KBM-7 (cell line): ENCODE data around the gene CAB39.

ENCODE experiments used
- DNase-seq: peaks from one replicate; pipeline ENCODE4 v3.0.0-alpha.2; 2015
- in situ Hi-C: fragments of 300-500 bp; cut with MboI; formaldehyde crosslinking; loops from 2 replicates; pipeline ENCODE4 v1.14.3; 2020; ENCODE audit warnings: low sequenced_read_pairs, low pct_unique_long_range_greater_than_20kb, mixed read lengths

Gene CAB39

DNA sequence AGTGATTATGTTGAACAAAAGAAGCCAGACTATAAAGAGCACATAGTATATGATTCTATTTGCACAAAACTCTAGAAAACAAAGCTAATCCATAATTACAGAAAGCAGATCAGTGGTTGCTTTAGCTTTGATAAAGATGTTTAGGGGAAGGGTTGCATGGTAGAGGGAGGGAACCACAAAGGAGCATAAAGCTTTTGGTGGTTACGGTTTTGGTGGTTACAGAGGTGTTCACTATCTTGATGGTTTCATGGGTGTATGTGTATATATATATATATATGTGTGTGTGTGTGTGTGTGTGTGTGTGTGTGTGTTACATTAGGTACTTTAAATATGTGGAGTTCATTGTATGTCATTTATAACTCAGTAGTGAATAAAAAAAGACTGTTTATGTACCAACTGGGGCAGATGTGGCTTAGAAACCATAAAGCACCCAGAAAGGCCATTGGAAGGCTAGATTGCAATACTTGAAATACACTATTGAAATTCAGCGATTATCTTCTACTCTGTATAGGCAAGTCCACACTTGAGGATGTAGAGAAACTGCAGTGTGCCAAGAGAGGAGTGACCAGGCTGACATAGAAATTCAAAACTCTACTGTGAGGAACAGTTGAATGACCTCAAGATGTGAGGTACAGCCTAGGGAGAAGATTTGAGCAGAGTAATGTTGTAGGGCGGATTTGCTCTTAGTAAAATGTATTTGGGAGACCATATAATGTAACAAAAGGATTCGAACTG lies 60.6 kb downstream of the CAB39 start:
- in situ Hi-C loops: no loop called here
- no peak for DNase-seq

DNA sequence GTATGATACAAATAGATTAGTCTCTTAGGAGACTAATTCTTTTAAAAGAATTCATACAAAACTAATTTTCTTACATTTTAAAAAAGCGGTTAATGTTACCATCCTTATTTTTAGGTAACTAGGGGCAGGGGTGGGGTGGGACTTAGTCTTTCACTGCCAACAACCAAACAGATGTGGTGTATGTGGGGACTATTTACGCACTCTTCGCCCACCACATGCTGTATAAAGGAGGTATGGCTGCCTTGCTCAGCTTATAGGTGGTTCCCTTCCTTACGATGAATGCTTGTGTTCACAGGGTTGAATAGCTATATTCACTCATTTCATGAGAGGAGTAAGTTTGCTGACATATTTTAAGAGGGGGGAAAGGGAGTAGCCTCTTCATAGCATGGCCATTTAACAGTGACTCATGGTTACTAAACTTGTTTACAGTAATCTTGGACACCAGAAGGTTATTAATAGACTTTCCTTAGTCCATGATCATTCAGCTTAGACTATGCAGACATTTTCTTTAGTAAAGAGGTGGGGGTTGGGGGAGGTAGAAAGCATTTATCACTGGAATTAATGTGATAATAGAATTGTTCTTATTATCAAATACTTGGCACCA lies 61.8 kb downstream of the CAB39 start:
- DNase-seq: no peak
- in situ Hi-C loops: no loop called here

DNA sequence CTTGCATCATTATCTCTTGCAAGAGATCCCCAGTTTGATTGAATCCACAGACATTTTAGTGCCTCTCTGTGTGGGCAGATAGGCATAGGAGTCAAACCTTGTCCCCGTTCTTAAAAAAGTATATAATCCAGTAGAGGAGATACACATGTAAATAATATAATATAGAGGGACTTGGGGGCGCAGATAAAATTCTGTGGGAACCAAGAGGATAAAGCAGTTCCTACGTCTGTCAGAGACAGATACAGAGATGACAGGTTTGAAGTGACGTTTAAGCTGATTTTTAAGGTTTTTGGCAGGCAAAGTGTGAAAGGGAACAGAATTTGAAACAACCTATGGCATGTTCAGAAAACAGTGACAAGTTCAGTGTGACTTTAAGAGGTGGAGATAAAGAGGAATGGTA lies 63.1 kb downstream of the CAB39 start:
- DNase-seq: no peak
- in situ Hi-C loops: no loop called here

DNA sequence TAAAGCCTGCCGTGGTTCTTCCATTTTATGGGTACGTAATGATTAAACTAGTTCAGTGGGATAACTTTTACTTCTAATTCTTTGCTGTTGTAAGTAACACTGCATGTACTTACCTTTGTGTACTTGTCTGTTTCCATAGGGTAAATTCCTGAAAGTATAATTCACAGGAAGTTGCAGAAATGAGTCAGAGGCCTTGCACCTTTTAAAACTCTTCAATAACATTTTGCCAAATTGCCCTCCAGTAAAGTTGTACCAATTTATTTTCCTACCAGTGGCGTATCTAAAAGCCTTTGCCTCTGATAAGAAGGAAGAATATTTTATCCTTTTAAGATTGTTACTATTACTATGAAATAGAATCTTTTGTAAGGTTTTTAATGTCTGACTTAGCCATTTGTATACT lies 65.1 kb downstream of the CAB39 start:
- DNase-seq: no peak
- in situ Hi-C loops: no loop called here

DNA sequence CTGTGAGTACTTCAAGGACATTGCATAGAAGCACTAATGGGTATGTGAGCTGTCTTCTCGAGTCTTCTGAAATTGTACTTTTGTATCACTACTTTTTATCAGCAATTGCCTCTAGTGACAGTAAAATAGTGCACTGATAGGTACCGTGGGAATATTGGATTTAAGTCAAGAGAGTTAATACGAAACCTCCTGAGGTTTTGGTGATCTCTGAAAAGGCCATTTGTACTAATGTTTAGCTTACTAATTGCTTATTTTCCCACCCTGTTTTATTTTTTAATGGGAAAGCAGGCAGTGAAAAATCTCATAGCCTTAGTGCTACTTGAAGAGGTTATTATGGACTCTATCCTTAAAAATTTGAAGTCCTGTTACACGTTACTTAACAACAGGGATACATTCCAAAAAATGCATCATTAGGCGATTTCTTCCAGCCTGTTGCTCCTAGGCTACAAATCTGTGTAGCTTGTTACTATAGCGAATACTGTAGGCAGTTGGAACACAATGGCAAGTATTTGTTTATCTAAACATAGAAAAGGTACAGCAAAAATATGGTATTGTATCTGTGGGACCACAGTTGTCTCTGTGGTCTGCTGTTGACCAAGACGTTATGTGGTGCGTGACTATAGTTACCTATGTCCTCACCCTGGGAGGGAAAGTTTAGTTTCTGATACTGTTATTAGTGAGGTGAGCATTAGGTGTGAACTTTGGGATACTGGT lies 65.9 kb downstream of the CAB39 start:
- in situ Hi-C loops: no loop called here
- no peak for DNase-seq

DNA sequence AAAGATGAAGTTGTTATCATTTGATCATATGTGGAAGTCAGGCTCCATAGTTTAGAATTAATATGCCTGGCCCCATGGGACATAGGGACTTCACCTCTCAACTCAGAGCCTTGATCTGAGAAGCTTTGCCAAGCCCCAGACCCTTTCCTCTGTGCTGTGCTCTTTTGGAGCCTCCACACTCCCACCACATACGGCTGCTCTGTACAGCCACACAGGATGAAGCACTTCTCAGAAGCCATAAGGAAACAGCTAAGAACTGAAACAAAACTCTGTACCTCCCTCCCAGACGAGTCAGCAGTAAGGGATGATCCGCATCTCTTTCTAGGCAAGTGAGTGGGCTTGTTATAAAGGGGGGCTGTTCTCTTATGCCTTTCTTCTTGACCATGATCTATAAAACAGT lies 66.5 kb downstream of the CAB39 start:
- in situ Hi-C loops: no loop called here
- DNase-seq: no peak

DNA sequence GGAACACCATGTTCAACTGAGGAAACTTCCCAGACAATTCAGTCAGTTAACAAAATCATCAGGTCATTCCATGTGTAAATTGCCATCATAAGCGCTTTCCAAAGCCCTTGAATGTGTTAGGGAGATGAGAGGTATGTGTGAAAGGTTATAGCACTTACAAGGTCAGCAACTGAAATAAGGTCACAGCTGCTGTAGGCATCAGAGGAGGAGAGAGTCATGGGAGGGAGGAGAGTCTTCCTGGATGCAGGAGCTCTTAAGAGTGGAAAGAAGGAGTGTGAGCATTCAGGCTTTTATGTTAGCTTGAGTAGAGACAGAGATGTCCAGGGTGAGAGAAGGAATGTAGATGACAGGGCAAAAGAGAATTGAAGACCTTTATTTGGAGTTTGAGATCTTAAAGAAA lies 67.0 kb downstream of the CAB39 start:
- in situ Hi-C loops: no loop called here
- no peak for DNase-seq

DNA sequence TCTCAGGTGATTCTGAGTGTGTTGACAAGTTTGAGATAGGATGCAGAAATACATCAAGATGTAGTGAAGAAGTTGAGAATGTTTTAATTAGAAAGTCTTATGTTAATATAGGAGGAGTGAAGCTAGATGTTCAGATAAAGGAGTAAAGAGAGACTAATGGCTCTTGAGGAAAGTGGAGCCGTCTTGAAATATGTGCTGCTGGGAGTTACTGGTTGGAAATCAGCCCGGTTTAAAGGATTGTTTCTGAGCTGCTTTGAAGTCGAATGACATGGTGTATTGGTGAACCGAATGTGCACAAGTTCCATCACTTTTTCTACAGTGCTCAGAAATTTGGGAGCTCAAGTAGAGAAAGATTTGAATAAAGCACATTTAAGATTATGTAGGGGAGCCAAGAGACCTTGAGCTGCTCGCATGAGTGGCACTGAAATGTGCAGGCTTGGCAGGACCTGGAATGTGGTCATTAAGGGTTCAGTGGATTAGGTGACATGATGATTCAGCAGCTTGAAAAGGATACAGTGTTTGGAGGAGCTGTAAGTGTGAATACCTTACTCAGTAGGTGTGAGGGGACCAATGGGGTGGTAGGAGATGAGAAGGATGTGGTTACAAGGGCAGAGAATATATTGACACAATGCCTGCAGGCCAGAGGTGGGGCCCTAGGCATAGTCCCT lies 68.6 kb downstream of the CAB39 start:
- DNase-seq: no peak
- in situ Hi-C loops: no loop called here

DNA sequence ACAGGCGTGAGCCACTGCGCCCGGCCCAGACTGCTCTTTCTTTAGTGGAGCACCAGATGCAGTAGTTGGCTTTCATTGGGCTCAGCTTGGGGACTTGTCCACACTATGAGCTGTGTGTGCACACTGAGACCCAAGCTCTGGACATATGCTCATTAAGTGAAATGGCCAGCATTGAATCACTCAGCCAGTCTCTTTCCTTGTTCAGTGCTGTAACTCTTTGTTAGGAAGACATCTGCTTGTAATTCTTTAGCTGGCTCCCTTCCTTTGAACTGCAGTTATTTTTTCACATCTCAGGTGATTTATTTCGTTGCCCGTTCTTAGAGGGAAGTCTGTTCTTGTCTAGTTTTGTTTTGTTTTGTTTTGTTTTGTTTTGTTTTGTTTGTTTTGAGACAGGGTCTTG lies 70.5 kb downstream of the CAB39 start:
- in situ Hi-C loops: no loop called here

DNA sequence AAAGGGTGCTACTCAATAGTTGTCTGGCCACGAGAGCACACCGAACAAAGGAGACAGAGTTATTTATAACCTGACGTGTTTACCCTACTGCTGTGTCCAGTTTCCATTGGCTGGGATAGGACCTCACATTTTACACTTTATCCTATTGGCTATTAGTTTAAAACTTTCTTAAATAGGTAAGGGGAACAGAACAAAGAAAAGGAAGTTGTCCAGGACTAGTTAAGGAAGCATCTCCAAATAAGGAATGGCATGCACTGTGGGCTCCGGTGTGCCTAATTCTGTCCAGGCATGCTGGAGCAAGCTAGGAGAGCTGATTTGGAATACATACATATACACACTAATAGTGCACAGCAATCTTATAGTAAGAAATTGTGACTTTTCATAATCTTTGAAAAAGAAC lies 72.2 kb downstream of the CAB39 start:
- DNase-seq: peak; percentile 38

More for the DNA sequence above, 70.5 kb downstream of the CAB39 start:
- DNase-seq: no peak

DNA sequence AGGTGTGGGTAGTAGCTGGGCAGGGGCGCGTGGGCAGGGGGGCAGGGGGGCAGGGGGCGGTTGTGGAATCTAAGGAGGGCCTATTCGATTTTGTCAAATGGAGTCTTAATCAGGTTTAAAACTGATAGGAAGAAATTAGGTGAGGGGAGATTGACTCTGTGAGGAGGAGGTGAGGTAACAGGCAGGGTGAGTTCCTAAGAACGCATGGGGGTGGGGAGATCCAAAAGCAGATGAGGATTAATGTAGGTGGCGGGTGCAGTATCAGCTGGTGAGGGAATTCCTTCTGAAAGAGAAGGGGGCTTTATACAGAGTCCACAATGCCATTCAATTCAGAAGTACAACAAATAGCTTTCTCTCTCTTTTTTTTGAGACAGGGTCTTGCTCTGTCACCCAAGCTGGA lies 72.7 kb downstream of the CAB39 start:
- no peak for DNase-seq
- in situ Hi-C loops: no loop called here

More for the DNA sequence above, 72.2 kb downstream of the CAB39 start:
- in situ Hi-C loops: no loop called here

DNA sequence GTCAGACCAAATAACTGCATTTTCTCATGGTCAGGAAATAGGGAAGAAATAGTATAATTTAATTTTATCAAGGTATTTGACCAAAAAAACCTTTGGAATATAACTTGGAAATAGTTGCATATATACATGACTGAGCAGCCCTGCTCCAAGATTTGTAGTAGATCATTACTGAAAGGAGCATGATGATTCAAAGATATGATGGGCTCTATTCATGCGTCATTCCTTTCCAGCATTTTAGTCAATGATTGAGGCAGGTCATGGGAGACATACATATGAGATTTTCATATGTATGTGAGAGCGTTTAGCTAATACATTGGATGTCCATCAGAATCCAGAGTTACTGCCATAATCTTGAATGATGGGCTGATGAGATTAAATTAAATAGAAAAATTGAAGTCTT lies 74.5 kb downstream of the CAB39 start:
- DNase-seq: no peak
- in situ Hi-C loops: no loop called here

DNA sequence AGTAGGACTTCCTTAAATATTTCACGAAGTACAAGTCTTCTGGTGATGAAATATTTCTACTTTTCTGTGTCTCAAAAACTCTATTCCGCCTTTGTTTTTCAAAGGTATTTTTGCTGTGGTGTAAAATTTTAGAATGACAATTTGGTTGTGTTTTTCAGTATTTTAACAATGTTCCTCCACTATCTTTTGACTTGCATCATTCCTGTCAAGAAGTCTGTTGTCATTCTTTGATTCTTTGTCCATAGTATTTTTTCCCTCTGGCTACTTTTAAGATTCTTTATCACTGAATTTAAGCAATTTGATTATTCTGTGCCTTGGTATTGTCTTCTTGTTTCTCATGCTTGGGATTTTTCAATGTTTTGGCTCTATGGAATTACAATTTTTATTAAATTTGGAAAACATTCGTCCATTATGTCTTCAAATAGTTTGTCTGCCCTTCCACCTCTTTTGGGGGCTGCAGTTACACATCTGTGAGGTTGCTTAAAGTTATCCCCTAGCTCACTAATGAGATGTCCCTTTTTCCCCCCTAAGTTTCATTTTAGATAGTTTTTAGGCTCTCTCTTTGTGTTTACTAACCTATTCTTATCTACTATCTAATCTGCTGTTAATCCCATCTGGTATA lies 76.0 kb downstream of the CAB39 start:
- in situ Hi-C loops: no loop called here
- no peak for DNase-seq

DNA sequence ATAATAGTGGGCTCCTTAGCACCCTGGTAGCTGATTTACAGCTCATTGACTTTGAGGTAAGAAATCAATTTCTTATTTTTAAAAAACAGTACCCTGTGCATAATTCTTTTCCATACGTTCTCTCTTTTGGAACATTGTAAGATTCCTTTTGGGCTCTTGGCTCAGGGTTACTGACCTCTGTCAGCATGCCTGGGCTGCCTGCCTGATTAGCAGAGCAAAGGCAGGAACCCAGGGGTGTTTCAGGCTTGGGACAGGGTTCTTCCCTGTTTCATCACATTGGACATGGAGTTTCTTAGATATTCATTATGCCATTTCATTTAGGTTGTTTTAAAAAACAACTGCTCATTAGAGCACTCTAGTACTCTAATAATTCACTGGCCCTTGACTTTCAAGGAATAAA lies 78.3 kb downstream of the CAB39 start:
- DNase-seq: no peak
- in situ Hi-C loops: no loop called here

DNA sequence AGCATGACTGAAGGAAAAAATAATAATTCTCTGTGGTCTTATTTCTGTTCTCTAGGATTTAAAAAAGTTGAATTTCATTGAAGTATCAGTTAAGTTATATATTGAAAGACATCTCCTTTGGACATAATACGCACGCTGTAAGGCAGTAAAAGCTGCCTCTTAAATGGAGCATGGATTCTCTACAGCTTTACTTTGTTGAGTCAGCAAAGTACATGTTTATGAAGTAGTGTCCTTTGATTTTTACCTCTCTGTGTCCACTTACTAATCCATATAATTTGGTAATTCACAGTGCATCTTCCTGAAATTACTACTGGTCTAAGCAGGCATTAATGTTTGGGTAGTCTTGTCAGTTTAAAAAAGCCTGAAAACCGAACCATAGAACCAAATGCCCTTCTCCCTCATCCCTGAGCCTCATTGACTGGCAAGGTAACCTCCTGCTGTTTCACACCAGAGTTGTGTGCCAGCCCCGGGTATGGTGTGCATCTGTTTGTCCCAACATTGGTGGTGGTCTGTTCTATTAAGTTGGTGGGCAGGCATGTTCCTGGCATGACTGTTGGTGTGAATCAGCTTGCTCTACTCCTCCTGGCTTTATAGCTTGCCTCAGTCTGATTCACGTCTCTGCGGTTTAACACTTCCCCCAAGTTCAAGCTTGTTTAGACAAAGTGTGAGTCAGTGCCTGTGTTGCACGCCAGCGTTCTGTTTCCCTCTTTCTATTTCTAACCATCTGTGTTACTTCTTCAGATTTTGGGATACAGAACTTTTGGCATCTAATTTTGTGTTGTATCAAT lies 81.1 kb downstream of the CAB39 start:
- DNase-seq: peak; percentile 93
- in situ Hi-C loops: no loop called here

DNA sequence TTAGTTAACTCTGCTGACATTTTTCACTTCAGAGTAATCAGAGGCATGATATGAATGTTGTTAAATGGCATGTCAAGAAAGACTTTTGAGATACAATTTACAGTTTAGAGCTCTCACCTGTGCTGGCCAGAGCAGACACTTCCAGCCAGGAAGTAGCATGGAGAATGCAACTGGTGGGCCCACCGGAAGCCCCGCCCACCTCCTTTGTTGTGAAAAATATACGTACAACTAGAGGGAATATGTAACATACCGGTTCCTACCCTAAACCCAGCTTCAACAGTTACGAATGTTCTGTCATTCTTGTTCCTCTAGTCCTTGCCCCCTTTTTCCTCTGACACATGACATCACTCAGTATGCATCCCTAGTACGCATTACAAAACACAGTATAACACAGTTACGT lies 81.9 kb downstream of the CAB39 start:
- no peak for DNase-seq
- in situ Hi-C loops: no loop called here

DNA sequence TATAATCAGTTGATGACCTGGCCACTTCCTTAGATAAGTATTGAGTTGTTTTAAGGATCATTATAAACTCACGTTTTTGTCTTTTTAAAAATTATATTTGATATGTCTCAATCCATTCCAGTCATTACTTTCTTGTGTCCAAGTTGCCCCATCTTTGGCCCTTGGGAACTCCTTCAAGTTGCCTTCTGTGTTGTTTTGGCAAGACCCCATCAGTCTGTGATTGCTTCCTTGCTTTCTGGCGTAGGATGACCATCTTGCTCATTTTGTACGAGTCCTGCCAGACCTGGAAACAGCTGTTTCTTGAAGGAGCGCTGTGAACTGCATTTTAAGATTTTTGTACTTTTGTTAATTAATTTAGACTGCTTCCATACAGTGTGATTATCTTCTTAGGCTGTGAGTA lies 83.2 kb downstream of the CAB39 start:
- no peak for DNase-seq
- in situ Hi-C loops: no loop called here

DNA sequence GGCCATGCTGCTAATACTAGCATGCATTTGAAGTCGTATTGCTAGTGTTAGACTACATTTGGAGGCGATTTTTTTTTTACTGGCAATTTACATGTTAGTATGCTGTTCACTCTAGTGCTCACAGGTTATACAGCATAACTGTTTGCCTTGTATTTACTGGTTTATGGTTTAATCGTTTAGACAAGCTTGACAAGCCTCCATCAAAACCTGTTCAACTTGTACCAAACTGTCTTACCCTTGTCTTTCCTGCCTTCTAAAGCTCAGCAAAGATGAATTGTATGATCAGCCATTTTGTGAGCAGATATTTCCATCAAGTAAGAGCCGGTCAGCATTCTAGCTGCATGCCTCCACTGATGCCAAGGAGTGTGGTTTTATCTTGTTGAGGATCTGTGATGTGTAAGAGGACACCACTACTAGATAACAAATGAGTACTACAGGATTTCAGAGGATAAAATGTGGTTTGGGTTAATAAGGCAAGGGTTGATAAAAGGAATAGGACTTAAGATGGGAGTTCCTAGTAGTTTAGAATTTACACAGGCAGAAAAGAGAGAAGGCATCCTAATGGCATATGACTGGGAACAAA lies 83.7 kb downstream of the CAB39 start:
- DNase-seq: no peak

More for the DNA sequence above, 83.7 kb downstream of the CAB39 start:
- in situ Hi-C loops: no loop called here
